ENCODE data around the gene PPARA. TPM values are rescaled to one million over a fixed set of nuclear protein-coding genes. Genes with fewer than 3 reads are reported as not detected.

Gene PPARA
- polyA plus RNA-seq, 1 experiment, result 10.3 TPM

GRCh38 chr22:46117206-46118199 is 32.8 kb upstream of the PPARA start:
- Histone ChIP-seq H3K36me3 (ENCODE audit: control insufficient read depth, insufficient read depth, low read length) (peaks cover 22% of the 10 kb centered on the region), H3K27me3 (ENCODE audit: control insufficient read depth, insufficient read depth, low read length) (no peaks in the 10 kb centered on the region), H3K4me3 (ENCODE audit: low read depth, low read length) (no peak overlapping the region)
- ChIA-PET CTCF (interaction anchor here (0.6 to 12.2 kb wide), 25 partner anchors 8 to 198 kb away, joined by 3 to 183 read pairs (median 5); no protein-coding TSS in a partner anchor), POLR2A (interaction anchor here (0.6 kb wide), 1 partner anchor 48 kb away, joined by 3 read pairs; no protein-coding TSS in a partner anchor)
- TF ChIP-seq CTCF (IDR thresholded peaks at IDR 0.05; ENCODE audit: insufficient read depth, low read depth, low read length), result no peak
- DNase-seq (ENCODE audit: low read depth), result no peak

DNA sequence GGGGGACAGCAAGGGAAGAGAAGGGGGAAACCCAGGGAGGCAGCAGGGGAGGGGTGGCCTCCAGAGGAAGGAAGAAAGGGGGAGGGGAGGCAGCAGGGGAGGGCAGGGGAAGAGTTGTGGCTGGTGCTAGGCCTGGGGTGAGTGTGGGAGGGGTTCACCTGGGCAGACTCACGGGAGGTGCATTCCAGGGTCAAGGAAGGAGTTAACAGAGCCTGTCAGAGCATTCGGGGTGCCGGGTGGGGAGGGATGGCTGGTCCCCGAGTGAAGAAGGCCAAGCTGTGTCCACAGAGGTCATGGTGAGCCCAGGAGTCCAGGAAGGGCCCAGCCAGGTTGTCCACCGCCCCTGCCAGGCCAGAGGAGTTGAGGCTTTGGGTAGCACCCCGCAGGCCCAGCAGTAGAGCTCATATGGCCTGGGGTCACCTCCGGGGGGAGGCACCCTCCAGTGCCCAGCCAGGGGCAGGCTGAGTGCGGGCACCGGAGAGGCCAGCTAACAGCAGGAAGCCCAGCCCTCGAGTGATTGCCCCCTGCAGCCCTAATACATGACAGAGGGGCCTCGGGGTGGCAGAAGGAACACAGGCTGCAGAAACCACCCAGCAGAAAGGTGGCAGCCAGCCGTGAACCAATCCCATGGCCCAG is 31.1 kb upstream of the PPARA start:
- ChIA-PET CTCF (interaction anchor here (5.0 to 12.2 kb wide), 3 partner anchors 113 to 196 kb away, joined by 39 to 183 read pairs (median 160); no protein-coding TSS in a partner anchor), POLR2A (no interaction called here)
- no peak for TF ChIP-seq CTCF (IDR thresholded peaks at IDR 0.05; ENCODE audit: insufficient read depth, low read depth, low read length)
- DNase-seq (ENCODE audit: low read depth), result no peak
- Histone ChIP-seq H3K36me3 (ENCODE audit: control insufficient read depth, insufficient read depth, low read length) (peaks cover 6% of the 10 kb centered on the region), H3K27me3 (ENCODE audit: control insufficient read depth, insufficient read depth, low read length) (no peaks in the 10 kb centered on the region), H3K4me3 (ENCODE audit: low read depth, low read length) (no peak overlapping the region)

DNA sequence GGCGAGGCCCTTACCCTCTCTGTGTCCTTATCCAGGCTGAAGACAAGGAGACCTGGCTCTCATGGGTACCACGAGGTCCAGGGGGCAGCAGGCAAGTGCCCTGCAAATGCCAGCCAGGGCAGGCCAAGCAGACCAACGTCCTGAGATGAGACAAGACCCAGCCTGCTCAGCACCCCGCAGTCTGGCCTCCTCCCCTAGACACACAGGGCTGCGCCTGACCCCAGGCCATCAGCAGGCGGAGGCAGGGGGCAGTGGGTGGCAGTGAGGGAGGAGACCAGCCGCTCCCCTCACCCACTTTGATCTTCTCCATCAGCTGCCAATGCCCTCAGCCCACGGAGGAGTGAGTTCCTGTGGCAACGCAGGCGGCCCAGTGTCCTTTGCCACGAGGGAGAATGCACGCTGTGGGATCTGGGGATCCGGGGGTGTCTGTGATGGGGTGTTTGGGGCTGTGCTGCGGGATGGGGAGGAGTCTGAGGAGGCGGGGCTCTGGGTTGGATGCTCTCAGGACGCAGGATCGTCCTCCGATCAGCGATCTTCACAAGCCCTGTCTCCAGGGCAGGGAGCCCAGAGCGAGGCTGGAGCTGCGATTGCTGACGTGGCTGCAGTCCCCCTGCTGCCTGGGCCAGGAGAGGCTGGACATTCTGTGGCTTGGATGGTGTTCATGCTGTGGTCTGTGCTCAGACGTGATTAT is 30.5 kb upstream of the PPARA start:
- DNase-seq (ENCODE audit: low read depth), result peak; percentile 31
- Histone ChIP-seq H3K36me3 (ENCODE audit: control insufficient read depth, insufficient read depth, low read length) (peaks cover 4% of the 10 kb centered on the region; the same call in 1 of the 2 replicates), H3K4me3 (ENCODE audit: low read depth, low read length) (no peak overlapping the region), H3K27me3 (ENCODE audit: control insufficient read depth, insufficient read depth, low read length) (no peaks in the 10 kb centered on the region)
- ChIA-PET CTCF (interaction anchor here (0.8 to 12.2 kb wide), 5 partner anchors 113 to 212 kb away, joined by 3 to 183 read pairs (median 39); no protein-coding TSS in a partner anchor), POLR2A (no interaction called here)
- TF ChIP-seq CTCF (IDR thresholded peaks at IDR 0.05; ENCODE audit: insufficient read depth, low read depth, low read length), result 0 out of 2 replicates have a peak, but pooled peaks have one; percentile 10

DNA sequence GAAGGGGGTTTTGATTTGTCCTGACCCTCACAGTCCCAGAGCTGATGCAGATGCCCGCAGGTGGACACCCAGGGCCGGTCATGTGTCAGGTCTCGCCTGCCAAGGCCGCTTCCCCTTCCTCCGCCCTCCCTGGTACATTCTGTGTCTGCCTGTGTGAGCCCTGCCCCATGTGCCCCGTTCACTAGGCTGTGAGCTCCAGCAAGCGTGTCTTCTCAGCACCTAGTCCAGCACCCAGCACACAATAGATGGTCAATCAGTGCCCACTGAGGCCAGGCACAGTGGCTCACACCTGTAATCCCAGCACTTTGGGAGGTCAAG is 29.9 kb upstream of the PPARA start:
- no peak for TF ChIP-seq CTCF (IDR thresholded peaks at IDR 0.05; ENCODE audit: insufficient read depth, low read depth, low read length)
- H3K4me3 ChIP-seq (ENCODE audit: low read depth, low read length), result no peak overlapping the region
- H3K27me3 ChIP-seq (ENCODE audit: control insufficient read depth, insufficient read depth, low read length), result no peaks in the 10 kb centered on the region
- POLR2A ChIA-PET, result no interaction called here
- CTCF ChIA-PET, result interaction anchor here (0.8 to 12.2 kb wide), 5 partner anchors 114 to 211 kb away, joined by 3 to 183 read pairs (median 39); no protein-coding TSS in a partner anchor
- peaks cover 2% of the 10 kb centered on the region; the same call in 1 of the 2 replicates for H3K36me3 ChIP-seq (ENCODE audit: control insufficient read depth, insufficient read depth, low read length)
- no peak for DNase-seq (ENCODE audit: low read depth)
